ENCODE data around the gene NXPH2.

DNA sequence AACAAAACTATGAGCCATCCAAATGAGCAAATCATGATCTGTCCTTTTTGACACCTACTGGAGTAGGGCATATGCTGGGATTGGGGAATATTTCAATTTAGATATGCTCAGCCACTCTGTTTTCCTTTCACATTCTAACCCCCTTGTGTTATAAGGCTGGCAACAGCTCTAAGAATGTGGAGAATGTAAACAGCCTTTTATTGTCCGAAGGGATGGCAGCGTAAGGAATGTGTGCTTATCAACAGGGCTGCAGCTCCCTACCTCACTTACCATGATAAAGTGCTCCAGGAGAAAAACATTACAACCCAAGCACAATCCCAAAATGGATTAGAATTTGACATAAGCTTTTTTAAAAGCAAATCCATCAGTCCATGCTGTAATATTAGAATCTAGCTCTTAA lies 2.2 kb downstream of the NXPH2 start:
- TF ChIP-seq POLR2A (IDR thresholded peaks at IDR 0.05), result no peak
- TF ChIP-seq CTCF (IDR thresholded peaks at IDR 0.05), result no peak
- TF ChIP-seq POLR2AphosphoS5 (IDR thresholded peaks at IDR 0.05), result no peak
